Esophagus squamous epithelium (tissue), 4 donors: ENCODE results near the gene MAP7D3.

Experiments used
- CTCF ChIP-seq, 6 experiments: fragments of 450-650 bp in 4 of 6; fragments of 200-600 bp in 2 of 6; sonication (generic) in 2 of 6; IDR thresholded peaks; one replicate each; pipeline ENCODE4 v1.5.1; 2016 to 2019; ENCODE audit warnings: antibody characterized with exemption in 6 of 6, mild to moderate bottlenecking in 4 of 6, moderate library complexity in 4 of 6
- POLR2A ChIP-seq, 4 donors: fragments of 450-650 bp; IDR thresholded peaks; one replicate each; pipeline ENCODE4 v1.6.1; 2017; ENCODE audit warnings: antibody characterized with exemption in 4 of 4, mild to moderate bottlenecking in 4 of 4, moderate library complexity in 3 of 4

GRCh38 chrX:136165406-136165805 is 85.8 kb downstream of the MAP7D3 start:
- TF ChIP-seq CTCF (IDR thresholded peaks at IDR 0.05), result no peak
- TF ChIP-seq POLR2A (IDR thresholded peaks at IDR 0.05), result no peak
